AG04449 (cell line): ENCODE results near the gene PTPN23.

Source experiments
- CTCF ChIA-PET: fragments of 350-600 bp; formaldehyde crosslinking; extraction: SDS; loops from one replicate; lab custom pipeline; 2021; ENCODE audit warnings: antibody characterized with exemption; lab: Yijun Ruan, JAX
- POLR2A ChIA-PET: fragments of 400-600, 350-600 bp; formaldehyde crosslinking; extraction: SDS; loops from one replicate; lab custom pipeline; 2020; ENCODE audit warnings: antibody characterized with exemption, inconsistent platforms; lab: Yijun Ruan, JAX
- DNase-seq: peaks from one replicate; pipeline ENCODE4 v3.0.0-alpha.2; 2010; ENCODE audit warnings: low read depth, low spot score
- H3K4me3 ChIP-seq: 2 replicates; pipeline ENCODE4 v1.5.1; 2011; ENCODE audit warnings: low read depth, mild to moderate bottlenecking, control low read depth, low read length
- CTCF ChIP-seq: IDR thresholded peaks from one replicate; pipeline ENCODE4 v1.5.1; 2011; ENCODE audit warnings: mild to moderate bottlenecking, moderate library complexity, low read length, control low read depth, inconsistent platforms; ENCODE audit not compliant: insufficient read depth; ENCODE audit errors: missing control alignments

Gene PTPN23

GRCh38 chr3:47405820-47406761, 25.3 kb downstream of the PTPN23 start:
- no peak overlapping the region for H3K4me3 ChIP-seq
- DNase-seq, result no peak
- POLR2A ChIA-PET, result interaction anchor here (1.3 kb wide), 1 partner anchor 15 kb away, joined by 4 read pairs; no protein-coding TSS in a partner anchor
- TF ChIP-seq CTCF, result no peak
- CTCF ChIA-PET, result interaction anchor here (1.0 to 7.0 kb wide), 2 partner anchors 14 to 34 kb away, joined by 3 to 46 read pairs; no protein-coding TSS in a partner anchor

- POLR2A ChIA-PET, result interaction anchor here (1.3 kb wide), 1 partner anchor 14 kb away, joined by 4 read pairs; no protein-coding TSS in a partner anchor
- no peak for TF ChIP-seq CTCF
- CTCF ChIA-PET, result interaction anchor here (7.0 kb wide), 1 partner anchor 14 kb away, joined by 46 read pairs; no protein-coding TSS in a partner anchor
- no peak overlapping the region for H3K4me3 ChIP-seq
- no peak for DNase-seq
These were observed 25.9 kb downstream of the PTPN23 start for GRCh38 chr3:47406762-47407149.

GRCh38 chr3:47407237-47407636, 26.4 kb downstream of the PTPN23 start:
- POLR2A ChIA-PET, result no interaction called here
- CTCF ChIA-PET, result interaction anchor here (7.0 kb wide), 1 partner anchor 13 kb away, joined by 46 read pairs; no protein-coding TSS in a partner anchor
- no peak for DNase-seq
- no peak for TF ChIP-seq CTCF
- H3K4me3 ChIP-seq, result no peak overlapping the region

GRCh38 chr3:47407896-47408838, 27.3 kb downstream of the PTPN23 start:
- no peak overlapping the region for H3K4me3 ChIP-seq
- DNase-seq, result no peak
- ChIA-PET POLR2A (no interaction called here), CTCF (interaction anchor here (1.1 to 7.0 kb wide), 3 partner anchors 12 to 68 kb away, joined by 3 to 75 read pairs (median 46); no protein-coding TSS in a partner anchor)
- TF ChIP-seq CTCF, result no peak

GRCh38 chr3:47408839-47409229, 28.0 kb downstream of the PTPN23 start:
- ChIA-PET CTCF (interaction anchor here (1.1 to 5.9 kb wide), 2 partner anchors 14 to 68 kb away, joined by 3 to 75 read pairs; no protein-coding TSS in a partner anchor), POLR2A (interaction anchor here (0.6 kb wide), 1 partner anchor 147 kb away, joined by 5 read pairs; no protein-coding TSS in a partner anchor)
- no peak for TF ChIP-seq CTCF
- no peak overlapping the region for H3K4me3 ChIP-seq
- no peak for DNase-seq
